GM12873 (cell line): ENCODE data around the gene TANGO6.

Experiments
- CTCF ChIP-seq: IDR thresholded peaks from 2 replicates; pipeline ENCODE4 v1.5.1; 2012; ENCODE audit warnings: low read depth, mild to moderate bottlenecking, moderate library complexity, low read length, control low read depth; ENCODE audit not compliant: insufficient read depth; ENCODE audit errors: missing control alignments

TANGO6 gene

GRCh38 chr16:69014811-69015210 is 171.5 kb downstream of the TANGO6 start:
- no peak for TF ChIP-seq CTCF

- no peak for TF ChIP-seq CTCF
These were observed 173.9 kb downstream of the TANGO6 start for GRCh38 chr16:69017036-69017783.

GRCh38 chr16:69019811-69020210 is 176.5 kb downstream of the TANGO6 start:
- TF ChIP-seq CTCF, result no peak

- TF ChIP-seq CTCF, result no peak
These were observed 185.8 kb downstream of the TANGO6 start for GRCh38 chr16:69029121-69029520.

- TF ChIP-seq CTCF, result no peak
These were observed 188.6 kb downstream of the TANGO6 start for GRCh38 chr16:69031877-69032301.

- TF ChIP-seq CTCF, result no peak
These were observed 190.0 kb downstream of the TANGO6 start for GRCh38 chr16:69033151-69033949.

GRCh38 chr16:69035375-69035774 is 192.0 kb downstream of the TANGO6 start:
- TF ChIP-seq CTCF, result no peak
